ENCODE results near the gene LFNG.

Gene LFNG

GRCh38 chr7:2539031-2539911 is 19.7 kb downstream of the LFNG start:
- DNase-seq (ENCODE audit: low read depth), result no peak
- H3K4me3 ChIP-seq (ENCODE audit: low read length), result no peak overlapping the region
- TF ChIP-seq CTCF (conservative IDR thresholded peaks at IDR 0.05; ENCODE audit: low read depth, low read length), result no peak

- no peak overlapping the region for H3K4me3 ChIP-seq (ENCODE audit: low read length)
- no peak for DNase-seq (ENCODE audit: low read depth)
- no peak for TF ChIP-seq CTCF (conservative IDR thresholded peaks at IDR 0.05; ENCODE audit: low read depth, low read length)
These were observed 20.6 kb downstream of the LFNG start for GRCh38 chr7:2540133-2540532.

GRCh38 chr7:2540641-2541051 is 21.1 kb downstream of the LFNG start:
- no peak for TF ChIP-seq CTCF (conservative IDR thresholded peaks at IDR 0.05; ENCODE audit: low read depth, low read length)
- H3K4me3 ChIP-seq (ENCODE audit: low read length), result no peak overlapping the region
- no peak for DNase-seq (ENCODE audit: low read depth)

GRCh38 chr7:2541291-2542010 is 21.9 kb downstream of the LFNG start:
- TF ChIP-seq CTCF (conservative IDR thresholded peaks at IDR 0.05; ENCODE audit: low read depth, low read length), result no peak
- H3K4me3 ChIP-seq (ENCODE audit: low read length), result no peak overlapping the region
- DNase-seq (ENCODE audit: low read depth), result no peak

- DNase-seq (ENCODE audit: low read depth), result no peak
- no peak for TF ChIP-seq CTCF (conservative IDR thresholded peaks at IDR 0.05; ENCODE audit: low read depth, low read length)
These were observed 22.7 kb downstream of the LFNG start for GRCh38 chr7:2542011-2542915.

GRCh38 chr7:2542916-2543871 is 23.6 kb downstream of the LFNG start:
- no peak overlapping the region for H3K4me3 ChIP-seq (ENCODE audit: low read length)
- DNase-seq (ENCODE audit: low read depth), result no peak
- no peak for TF ChIP-seq CTCF (conservative IDR thresholded peaks at IDR 0.05; ENCODE audit: low read depth, low read length)

More at GRCh38 chr7:2542011-2542915, 22.7 kb downstream of the LFNG start:
- no peak overlapping the region for H3K4me3 ChIP-seq (ENCODE audit: low read length)
